Activated CD4-positive, alpha-beta T cell treated with anti-CD3 and anti-CD28 coated beads for 36 hours (primary cell): ENCODE results near the gene FUT4. TPM values are rescaled to one million over a fixed set of nuclear protein-coding genes. Genes with fewer than 3 reads are reported as not detected.

Source experiments
- ATAC-seq: fragments of 200-7000 bp; cut with Tn5 transposase; one replicate; pipeline ENCODE4 v1.10.0; 2021; ENCODE audit warnings: mild to moderate bottlenecking, moderate library complexity
- CTCF ChIA-PET: fragments of 350-600 bp; sonication (Branson Sonifier 250); formaldehyde crosslinking; loops from one replicate; lab custom pipeline; 2021; ENCODE audit warnings: antibody characterized with exemption; lab: Charles Lee
- POLR2A ChIA-PET: fragments of 350-600 bp; sonication (Branson Sonifier 250); formaldehyde crosslinking; loops from one replicate; lab custom pipeline; 2021; ENCODE audit warnings: antibody characterized with exemption, inconsistent platforms; lab: Charles Lee
- DNase-seq: peaks from one replicate; pipeline ENCODE4 v3.0.0-alpha.2; 2020
- H3K27ac Mint-ChIP-seq: one replicate; pipeline ENCODE4 v1.8.0; 2021; ENCODE audit warnings: mixed read lengths
- H3K27me3 Mint-ChIP-seq: one replicate; pipeline ENCODE4 v1.8.0; 2021; ENCODE audit warnings: mixed read lengths
- H3K36me3 Mint-ChIP-seq: one replicate; pipeline ENCODE4 v1.8.0; 2021; ENCODE audit warnings: low read depth, mixed read lengths
- H3K4me1 Mint-ChIP-seq: one replicate; pipeline ENCODE4 v1.8.0; 2021; ENCODE audit warnings: mixed read lengths
- H3K4me3 Mint-ChIP-seq: one replicate; pipeline ENCODE4 v1.8.0; 2021; ENCODE audit warnings: mild to moderate bottlenecking, moderate library complexity, mixed read lengths
- H3K9me3 Mint-ChIP-seq: one replicate; pipeline ENCODE4 v1.8.0; 2021; ENCODE audit warnings: low read depth, mixed read lengths
- intact Hi-C, 2 experiments: fragments of 100-400 bp; cut with DNase I in 1 of 2; cut with micrococcal nuclease in 1 of 2; formaldehyde crosslinking; loops; one replicate each; pipeline versions ENCODE4 v1.14.2 to v1.15.1; 2022 to 2024; cut with DNase I, micrococcal nuclease
- total RNA-seq, 2 experiments: library from RNA; stranded (reverse); gene quantifications; one replicate each; pipeline ENCODE4 v1.2.3, GENCODE V29; 2021

Gene FUT4
- total RNA-seq, 2 experiments from 2014 or later, result 4.4 to 4.9 TPM

GRCh38 chr11:94533206-94533605, 10.5 kb upstream of the FUT4 start:
- peaks cover 2% of the 10 kb centered on the region for H3K4me1 Mint-ChIP-seq
- no peak overlapping the region for H3K27ac Mint-ChIP-seq
- DNase-seq (no peak), ATAC-seq (no peak)
- no peaks in the 10 kb centered on the region for H3K36me3 Mint-ChIP-seq
- H3K27me3 Mint-ChIP-seq, result peaks cover 15% of the 10 kb centered on the region
- intact Hi-C loops, result no loop called here
- no peaks in the 10 kb centered on the region for H3K9me3 Mint-ChIP-seq
- ChIA-PET POLR2A (no interaction called here), CTCF (interaction anchor here (0.8 to 1.0 kb wide), 2 partner anchors 9 to 364 kb away, joined by 3 read pairs; no protein-coding TSS in a partner anchor)
- H3K4me3 Mint-ChIP-seq, result no peak overlapping the region

- ChIA-PET POLR2A (no interaction called here), CTCF (interaction anchor here (1.0 kb wide), 1 partner anchor 364 kb away, joined by 3 read pairs; no protein-coding TSS in a partner anchor)
- Mint-ChIP-seq H3K27ac (no peak overlapping the region), H3K27me3 (peaks cover 13% of the 10 kb centered on the region), H3K4me3 (no peak overlapping the region), H3K9me3 (no peaks in the 10 kb centered on the region), H3K4me1 (peaks cover 2% of the 10 kb centered on the region), H3K36me3 (no peaks in the 10 kb centered on the region)
- intact Hi-C loops, result no loop called here
- ATAC-seq (no peak), DNase-seq (no peak)
These were observed 9.8 kb upstream of the FUT4 start for GRCh38 chr11:94533696-94534630.

- DNase-seq, result no peak
- intact Hi-C loops, result no loop called here
- Mint-ChIP-seq H3K4me1 (peaks cover 2% of the 10 kb centered on the region), H3K36me3 (no peaks in the 10 kb centered on the region), H3K27ac (no peak overlapping the region), H3K9me3 (no peaks in the 10 kb centered on the region), H3K27me3 (peaks cover 12% of the 10 kb centered on the region), H3K4me3 (no peak overlapping the region)
- no peak for ATAC-seq
- ChIA-PET POLR2A (interaction anchor here (0.7 kb wide), 1 partner anchor 87 kb away, joined by 4 read pairs; no protein-coding TSS in a partner anchor), CTCF (no interaction called here)
These were observed 7.3 kb upstream of the FUT4 start for GRCh38 chr11:94536386-94536785.

- no peaks in the 10 kb centered on the region for H3K9me3 Mint-ChIP-seq
- H3K4me3 Mint-ChIP-seq, result no peak overlapping the region
- H3K27me3 Mint-ChIP-seq, result peaks cover 11% of the 10 kb centered on the region
- no peak overlapping the region for H3K27ac Mint-ChIP-seq
- ATAC-seq (no peak), DNase-seq (no peak)
- ChIA-PET POLR2A (no interaction called here), CTCF (no interaction called here)
- H3K36me3 Mint-ChIP-seq, result no peaks in the 10 kb centered on the region
- H3K4me1 Mint-ChIP-seq, result peaks cover 2% of the 10 kb centered on the region
- intact Hi-C loops, result no loop called here
These were observed 6.6 kb upstream of the FUT4 start for GRCh38 chr11:94537031-94537600.

- H3K4me1 Mint-ChIP-seq, result peaks cover 8% of the 10 kb centered on the region
- H3K4me3 Mint-ChIP-seq, result no peak overlapping the region
- intact Hi-C loops, result no loop called here
- H3K9me3 Mint-ChIP-seq, result no peaks in the 10 kb centered on the region
- CTCF ChIA-PET, result no interaction called here
- POLR2A ChIA-PET, result no interaction called here
- no peak for ATAC-seq
- no peak overlapping the region for H3K27ac Mint-ChIP-seq
- no peaks in the 10 kb centered on the region for H3K36me3 Mint-ChIP-seq
- no peak for DNase-seq
- H3K27me3 Mint-ChIP-seq, result peaks cover 7% of the 10 kb centered on the region
These were observed 4.3 kb upstream of the FUT4 start for GRCh38 chr11:94539420-94539819.

- Mint-ChIP-seq H3K9me3 (no peaks in the 10 kb centered on the region), H3K4me3 (peak overlapping the region; percentile 68), H3K27me3 (no peaks in the 10 kb centered on the region), H3K27ac (peak overlapping the region; percentile 60), H3K36me3 (peaks cover 12% of the 10 kb centered on the region), H3K4me1 (peaks cover 44% of the 10 kb centered on the region)
- intact Hi-C loops, result loop anchor here (1.0 to 5.0 kb wide), 12 partner anchors 51 to 1848 kb away; partner anchors contain the start of genes ANKRD49 (in 2 of the 2), C11orf54 (in 2 of the 2), MRE11 (in 2 of the 2) and TAF1D (in 2 of the 2)
- peak; percentile 5 for ATAC-seq
- ChIA-PET POLR2A (interaction anchor here (1.0 kb wide), 1 partner anchor 10 kb away, joined by 3 read pairs; no protein-coding TSS in a partner anchor), CTCF (no interaction called here)
- DNase-seq, result peak; percentile 50
These were observed 1.0 kb downstream of the FUT4 start for GRCh38 chr11:94544646-94545263.

GRCh38 chr11:94545264-94546161, 1.8 kb downstream of the FUT4 start:
- Mint-ChIP-seq H3K27me3 (no peaks in the 10 kb centered on the region), H3K9me3 (no peaks in the 10 kb centered on the region), H3K36me3 (peaks cover 15% of the 10 kb centered on the region), H3K4me1 (peaks cover 50% of the 10 kb centered on the region), H3K27ac (peak overlapping the region; percentile 47), H3K4me3 (peak overlapping the region; percentile 68)
- intact Hi-C loops, result loop anchor here in 1 of 2 experiments (2.0 kb wide), 1 partner anchor 417 kb away; the partner anchor contains the start of gene PANX1
- DNase-seq (no peak), ATAC-seq (no peak)
- POLR2A ChIA-PET, result interaction anchor here (1.0 kb wide), 1 partner anchor 9 kb away, joined by 3 read pairs; no protein-coding TSS in a partner anchor
- CTCF ChIA-PET, result interaction anchor here (0.7 kb wide), 1 partner anchor 892 kb away, joined by 3 read pairs; no protein-coding TSS in a partner anchor

- H3K27ac Mint-ChIP-seq, result no peak overlapping the region
These were observed 2.4 kb downstream of the FUT4 start for GRCh38 chr11:94546162-94546470.

GRCh38 chr11:94546886-94547285, 3.2 kb downstream of the FUT4 start:
- DNase-seq, result peak; percentile 9
- intact Hi-C loops, result no loop called here
- no peak overlapping the region for H3K27ac Mint-ChIP-seq

More at GRCh38 chr11:94546162-94546470, 2.4 kb downstream of the FUT4 start:
- peaks cover 15% of the 10 kb centered on the region for H3K36me3 Mint-ChIP-seq
- H3K9me3 Mint-ChIP-seq, result no peaks in the 10 kb centered on the region
- H3K4me1 Mint-ChIP-seq, result peaks cover 52% of the 10 kb centered on the region
- no peak for ATAC-seq
- H3K4me3 Mint-ChIP-seq, result peak overlapping the region; percentile 68
- intact Hi-C loops, result no loop called here
- no peaks in the 10 kb centered on the region for H3K27me3 Mint-ChIP-seq
- ChIA-PET POLR2A (no interaction called here), CTCF (interaction anchor here (0.7 kb wide), 1 partner anchor 892 kb away, joined by 3 read pairs; no protein-coding TSS in a partner anchor)
- no peak for DNase-seq

GRCh38 chr11:94549146-94549545, 5.4 kb downstream of the FUT4 start:
- POLR2A ChIA-PET, result interaction anchor here (0.5 kb wide), 1 partner anchor 136 kb away, joined by 4 read pairs; no protein-coding TSS in a partner anchor
- intact Hi-C loops, result no loop called here
- CTCF ChIA-PET, result interaction anchor here (1.6 kb wide), 1 partner anchor 26 kb away, joined by 3 read pairs; no protein-coding TSS in a partner anchor
- no peak overlapping the region for H3K4me3 Mint-ChIP-seq
- DNase-seq (no peak), ATAC-seq (no peak)
- H3K27me3 Mint-ChIP-seq, result no peaks in the 10 kb centered on the region
- no peak overlapping the region for H3K27ac Mint-ChIP-seq
- H3K9me3 Mint-ChIP-seq, result no peaks in the 10 kb centered on the region
- peaks cover 15% of the 10 kb centered on the region for H3K36me3 Mint-ChIP-seq
- peaks cover 44% of the 10 kb centered on the region for H3K4me1 Mint-ChIP-seq

More at GRCh38 chr11:94546886-94547285, 3.2 kb downstream of the FUT4 start:
- Mint-ChIP-seq H3K4me3 (peak overlapping the region; percentile 34), H3K9me3 (no peaks in the 10 kb centered on the region), H3K27me3 (no peaks in the 10 kb centered on the region), H3K36me3 (peaks cover 15% of the 10 kb centered on the region), H3K4me1 (peaks cover 52% of the 10 kb centered on the region)
- ChIA-PET CTCF (no interaction called here), POLR2A (no interaction called here)
- no peak for ATAC-seq
